HG03159 (cell line): Measurements from ENCODE around the gene SATB2.

Source experiments
- ATAC-seq: cut with Tn5 transposase; IDR thresholded peaks from one replicate; pipeline ENCODE4 v1.9.1; 2021; ENCODE audit warnings: mild to moderate bottlenecking, moderate library complexity; ENCODE audit not compliant: unreplicated experiment

SATB2 gene

GRCh38 chr2:199457147-199458008, at the start of gene SATB2:
Gene SATB2, minus strand, starts transcription at chr2:199457939. Its CDS starts 1,902 bp downstream, at chr2:199456037.
- ATAC-seq, result no peak

- ATAC-seq, result no peak
Observed at GRCh38 chr2:199505755-199506403, 48.1 kb upstream of the SATB2 start.

- no peak for ATAC-seq
Observed at GRCh38 chr2:199503148-199503547, 45.4 kb upstream of the SATB2 start.

- ATAC-seq, result no peak
Observed at GRCh38 chr2:199499005-199499404, 41.3 kb upstream of the SATB2 start.

GRCh38 chr2:199495147-199495546, 37.4 kb upstream of the SATB2 start:
- no peak for ATAC-seq

- ATAC-seq, result no peak
Observed at GRCh38 chr2:199490049-199490448, 32.3 kb upstream of the SATB2 start.

GRCh38 chr2:199488772-199489400, 31.1 kb upstream of the SATB2 start:
- peak; percentile 76 for ATAC-seq

GRCh38 chr2:199485732-199486335, 28.1 kb upstream of the SATB2 start:
- ATAC-seq, result no peak

GRCh38 chr2:199484927-199485326, 27.2 kb upstream of the SATB2 start:
- no peak for ATAC-seq

GRCh38 chr2:199480966-199481365, 23.2 kb upstream of the SATB2 start:
- ATAC-seq, result no peak

- ATAC-seq, result no peak
Observed at GRCh38 chr2:199477277-199477834, 19.6 kb upstream of the SATB2 start.

- peak; percentile 66 for ATAC-seq
Observed at GRCh38 chr2:199471443-199472057, 13.8 kb upstream of the SATB2 start.

- ATAC-seq, result no peak
Observed at GRCh38 chr2:199470672-199471442, 13.1 kb upstream of the SATB2 start.

GRCh38 chr2:199470361-199470671, 12.6 kb upstream of the SATB2 start:
- no peak for ATAC-seq

- no peak for ATAC-seq
Observed at GRCh38 chr2:199469514-199470360, 12.0 kb upstream of the SATB2 start.

GRCh38 chr2:199468561-199469513, 11.1 kb upstream of the SATB2 start:
- no peak for ATAC-seq

GRCh38 chr2:199467066-199467822, 9.5 kb upstream of the SATB2 start:
- ATAC-seq, result no peak
